22Rv1 (cell line): Measurements from ENCODE around the gene GNB5.

Experiments
- CTCF ChIP-seq: fragments of 450-650 bp; IDR thresholded peaks from 2 replicates; pipeline ENCODE4 v1.5.1; 2017; ENCODE audit warnings: mild to moderate bottlenecking
- ZFX ChIP-seq: fragments of 450-650 bp; IDR thresholded peaks from 2 replicates; pipeline ENCODE4 v1.6.1; 2017; ENCODE audit warnings: antibody characterized with exemption, borderline replicate concordance

DNA sequence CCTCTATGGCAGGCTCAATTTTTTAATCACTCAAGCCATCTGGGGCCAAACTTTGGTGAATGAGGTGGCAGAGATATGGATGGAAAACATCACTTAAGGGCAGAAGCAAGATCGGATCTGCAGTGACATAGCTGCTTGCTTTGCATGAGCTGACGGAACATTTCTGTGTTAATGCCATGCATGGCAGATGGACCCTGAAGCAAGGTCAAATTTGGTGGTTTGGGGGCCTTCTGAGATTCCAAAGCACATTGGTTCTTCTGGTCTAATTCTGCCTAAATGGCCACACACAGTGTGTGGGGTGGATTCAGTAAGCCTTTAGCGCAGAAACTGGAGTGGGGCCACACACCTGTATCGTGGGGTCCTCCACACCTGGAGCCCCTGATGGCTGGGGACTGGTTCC is 40.3 kb downstream of the GNB5 start:
- TF ChIP-seq CTCF: no peak
- no peak for TF ChIP-seq ZFX
